ENCODE results near the gene MATK.

Gene MATK

GRCh38 chr19:3751236-3751635, 34.9 kb downstream of the MATK start:
- FAIRE-seq, result no peak
- no peak for DNase-seq (ENCODE audit: low spot score)

GRCh38 chr19:3750211-3750610, 36.0 kb downstream of the MATK start:
- DNase-seq (ENCODE audit: low spot score) (no peak), FAIRE-seq (no peak)

- DNase-seq (ENCODE audit: low spot score) (no peak), FAIRE-seq (no peak)
Measured at GRCh38 chr19:3748965-3749364, 37.2 kb downstream of the MATK start.

- no peak for DNase-seq (ENCODE audit: low spot score)
- FAIRE-seq, result no peak
Measured at GRCh38 chr19:3746371-3747056, 39.7 kb downstream of the MATK start.

GRCh38 chr19:3745363-3746045, 40.7 kb downstream of the MATK start:
- no peak for FAIRE-seq
- DNase-seq (ENCODE audit: low spot score), result no peak

- DNase-seq (ENCODE audit: low spot score), result no peak
Measured at GRCh38 chr19:3743486-3743885, 42.7 kb downstream of the MATK start.

GRCh38 chr19:3740431-3740830, 45.8 kb downstream of the MATK start:
- no peak for FAIRE-seq
- no peak for DNase-seq (ENCODE audit: low spot score)

More at GRCh38 chr19:3743486-3743885, 42.7 kb downstream of the MATK start:
- FAIRE-seq, result no peak

GRCh38 chr19:3738477-3739220, 47.5 kb downstream of the MATK start:
- FAIRE-seq (no peak), DNase-seq (ENCODE audit: low spot score) (no peak)

GRCh38 chr19:3737487-3738205, 48.5 kb downstream of the MATK start:
- DNase-seq (ENCODE audit: low spot score) (no peak), FAIRE-seq (no peak)

- FAIRE-seq (no peak), DNase-seq (ENCODE audit: low spot score) (no peak)
Measured at GRCh38 chr19:3736106-3736724, 50.0 kb downstream of the MATK start.

GRCh38 chr19:3734310-3734600, 51.9 kb downstream of the MATK start:
- FAIRE-seq (no peak), DNase-seq (ENCODE audit: low spot score) (no peak)

- DNase-seq (ENCODE audit: low spot score), result no peak
- FAIRE-seq, result no peak
Measured at GRCh38 chr19:3733549-3734309, 52.5 kb downstream of the MATK start.

- DNase-seq (ENCODE audit: low spot score) (no peak), FAIRE-seq (no peak)
Measured at GRCh38 chr19:3732108-3732507, 54.1 kb downstream of the MATK start.

GRCh38 chr19:3730457-3730958, 55.7 kb downstream of the MATK start:
- no peak for DNase-seq (ENCODE audit: low spot score)
- FAIRE-seq, result no peak

Data from RCC 7860 (cell line).